Right atrium auricular region (tissue), 2 donors: ENCODE measurements around the gene CACNA2D1. TPM values are rescaled to one million over a fixed set of nuclear protein-coding genes. Genes with fewer than 3 reads are reported as not detected.

Experiments used
- DNase-seq: peaks from one replicate; pipeline ENCODE4 v3.0.0-alpha.2; 2019; ENCODE audit warnings: low spot score
- H3K27ac ChIP-seq, 2 donors: fragments of 200-600 bp; sonication (generic); 1 replicate in 1 of 2; 2 replicates in 1 of 2; pipeline ENCODE4 v1.5.1; 2016 to 2019
- H3K27me3 ChIP-seq, 2 donors: fragments of 200-600 bp; sonication (generic); one replicate each; pipeline versions ENCODE4 v1.5.1 to v1.6.0; 2017 to 2019
- H3K36me3 ChIP-seq: fragments of 200-600 bp; sonication (generic); one replicate; pipeline ENCODE4 v1.5.1; 2016
- H3K4me1 ChIP-seq, 2 donors: fragments of 200-600 bp; sonication (generic); one replicate each; pipeline versions ENCODE4 v1.5.1 to v1.6.0; 2017 to 2019
- H3K4me3 ChIP-seq, 2 donors: fragments of 200-600 bp; sonication (generic); 1 replicate in 1 of 2; 2 replicates in 1 of 2; pipeline ENCODE4 v1.5.1; 2017 to 2019; ENCODE audit warnings: mild to moderate bottlenecking in 1 of 2, moderate library complexity in 1 of 2
- H3K9me3 ChIP-seq, 2 donors: fragments of 200-600 bp; sonication (generic); one replicate each; pipeline ENCODE4 v1.5.1; 2019
- total RNA-seq, 2 donors: library from RNA; depleted of rRNA; stranded (reverse); fragments of >200 nt; gene quantifications; one replicate each; pipeline ENCODE4 v1.1.0, GENCODE V29; 2016
- TF ChIP-seq, protein P1 (sequence below), 2 donors: fragments of 200-600 bp; sonication (generic); IDR thresholded peaks; one replicate each; pipeline ENCODE4 v1.5.1; 2019; ENCODE audit warnings: antibody characterized with exemption in 2 of 2

Gene CACNA2D1
- total RNA-seq, 2 donors from 2014 or later: 31.5 to 54.5 TPM

DNA sequence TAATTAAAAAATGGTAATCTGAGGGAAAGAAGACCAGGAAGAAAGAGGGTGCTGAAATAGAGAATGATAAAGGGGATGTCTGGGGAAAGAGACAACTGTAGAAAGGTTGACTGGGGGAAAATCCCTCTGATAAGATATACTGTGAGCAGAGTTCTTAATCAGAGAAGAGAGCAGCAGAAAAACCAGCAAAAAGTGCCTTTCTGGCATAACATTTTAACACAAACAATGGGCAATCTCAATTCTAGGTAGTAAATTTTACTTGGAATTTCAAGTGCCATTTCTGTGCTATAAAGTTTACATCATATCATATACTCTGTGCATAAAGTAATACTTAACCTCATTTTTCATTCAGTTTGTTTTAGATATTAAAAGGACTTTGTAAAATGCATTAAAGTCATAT, 421.9 kb downstream of the CACNA2D1 start:
- no peak for DNase-seq
- Histone ChIP-seq H3K9me3 (no peaks in the 10 kb centered on the region), H3K4me3 (no peak overlapping the region), H3K4me1 (peaks cover 0 to 21% of the 10 kb centered on the region in 2 donors), H3K27ac (no peak overlapping the region), H3K36me3 (no peaks in the 10 kb centered on the region), H3K27me3 (no peaks in the 10 kb centered on the region)
- TF ChIP-seq, protein P1, sequence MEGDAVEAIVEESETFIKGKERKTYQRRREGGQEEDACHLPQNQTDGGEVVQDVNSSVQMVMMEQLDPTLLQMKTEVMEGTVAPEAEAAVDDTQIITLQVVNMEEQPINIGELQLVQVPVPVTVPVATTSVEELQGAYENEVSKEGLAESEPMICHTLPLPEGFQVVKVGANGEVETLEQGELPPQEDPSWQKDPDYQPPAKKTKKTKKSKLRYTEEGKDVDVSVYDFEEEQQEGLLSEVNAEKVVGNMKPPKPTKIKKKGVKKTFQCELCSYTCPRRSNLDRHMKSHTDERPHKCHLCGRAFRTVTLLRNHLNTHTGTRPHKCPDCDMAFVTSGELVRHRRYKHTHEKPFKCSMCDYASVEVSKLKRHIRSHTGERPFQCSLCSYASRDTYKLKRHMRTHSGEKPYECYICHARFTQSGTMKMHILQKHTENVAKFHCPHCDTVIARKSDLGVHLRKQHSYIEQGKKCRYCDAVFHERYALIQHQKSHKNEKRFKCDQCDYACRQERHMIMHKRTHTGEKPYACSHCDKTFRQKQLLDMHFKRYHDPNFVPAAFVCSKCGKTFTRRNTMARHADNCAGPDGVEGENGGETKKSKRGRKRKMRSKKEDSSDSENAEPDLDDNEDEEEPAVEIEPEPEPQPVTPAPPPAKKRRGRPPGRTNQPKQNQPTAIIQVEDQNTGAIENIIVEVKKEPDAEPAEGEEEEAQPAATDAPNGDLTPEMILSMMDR (IDR thresholded peaks at IDR 0.05): no peak

DNA sequence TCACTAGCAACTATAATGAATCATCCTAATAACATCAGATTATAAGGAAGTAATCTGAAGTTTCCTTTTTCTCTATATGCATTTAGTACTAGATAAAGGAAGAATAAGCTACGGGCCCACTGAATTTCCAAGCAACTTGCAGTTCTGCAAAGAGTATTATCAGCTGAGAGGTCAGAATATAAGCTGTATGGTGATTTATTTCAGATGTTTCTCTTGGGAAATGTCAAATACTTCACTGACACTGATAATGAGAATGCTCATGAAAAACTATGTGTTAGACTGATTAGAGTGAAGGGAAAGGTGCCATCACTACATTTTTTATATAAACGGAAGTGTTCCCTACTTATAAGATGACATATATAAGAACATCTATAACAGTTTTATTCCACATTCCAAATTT, 422.5 kb downstream of the CACNA2D1 start:
- Histone ChIP-seq H3K9me3 (no peaks in the 10 kb centered on the region), H3K27ac (no peak overlapping the region), H3K4me3 (no peak overlapping the region), H3K27me3 (no peaks in the 10 kb centered on the region), H3K4me1 (peaks cover 0 to 21% of the 10 kb centered on the region in 2 donors), H3K36me3 (no peaks in the 10 kb centered on the region)
- TF ChIP-seq, protein P1 (IDR thresholded peaks at IDR 0.05): no peak
- no peak for DNase-seq

DNA sequence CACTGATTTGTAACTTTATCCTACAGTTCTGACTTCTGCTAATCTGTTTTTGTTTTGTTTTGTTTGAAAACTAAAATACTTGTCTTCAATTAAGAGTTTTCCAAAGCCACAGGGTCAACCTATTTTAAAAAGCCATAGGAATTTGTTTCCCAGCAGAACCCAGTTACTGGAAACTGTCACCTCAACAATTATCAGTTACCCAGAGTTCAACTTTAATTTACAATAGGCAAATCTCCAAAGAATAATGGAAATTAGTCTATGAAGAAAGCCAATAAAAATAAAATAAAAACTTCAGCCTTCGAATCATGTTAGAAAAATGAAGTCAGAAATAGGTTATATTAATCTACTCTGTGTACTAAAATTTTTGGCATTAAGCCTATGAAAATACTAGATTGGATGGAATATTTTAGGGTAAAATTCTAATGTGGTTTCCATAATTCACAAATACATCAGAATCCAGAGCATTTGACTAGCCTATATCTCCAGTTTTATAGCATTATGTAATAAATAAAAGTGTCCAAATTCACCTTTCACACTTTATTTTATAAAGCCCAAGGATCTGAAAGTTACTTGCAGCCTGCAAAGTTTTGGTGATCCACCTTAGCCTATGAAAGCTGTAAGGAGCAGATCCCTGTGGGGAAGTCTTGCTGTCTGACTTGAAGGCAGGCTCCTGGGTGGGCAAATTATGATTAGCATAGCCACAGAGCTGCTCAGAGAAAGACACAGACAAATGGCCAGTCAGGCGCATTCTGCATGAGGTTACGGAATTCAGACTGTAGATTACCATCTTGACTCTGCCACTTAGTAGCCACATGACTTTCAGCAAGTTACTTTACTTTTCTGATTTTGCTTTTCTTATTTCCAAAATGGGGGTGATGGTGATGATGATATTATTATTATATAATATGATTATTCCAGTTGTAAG, 423.8 kb downstream of the CACNA2D1 start:
- no peaks in the 10 kb centered on the region for H3K36me3 ChIP-seq
- no peaks in the 10 kb centered on the region for H3K27me3 ChIP-seq
- H3K4me1 ChIP-seq: peaks cover 0 to 21% of the 10 kb centered on the region in 2 donors
- H3K27ac ChIP-seq: no peak overlapping the region
- DNase-seq: no peak
- TF ChIP-seq, protein P1 (IDR thresholded peaks at IDR 0.05): no peak
- no peak overlapping the region for H3K4me3 ChIP-seq
- no peaks in the 10 kb centered on the region for H3K9me3 ChIP-seq

DNA sequence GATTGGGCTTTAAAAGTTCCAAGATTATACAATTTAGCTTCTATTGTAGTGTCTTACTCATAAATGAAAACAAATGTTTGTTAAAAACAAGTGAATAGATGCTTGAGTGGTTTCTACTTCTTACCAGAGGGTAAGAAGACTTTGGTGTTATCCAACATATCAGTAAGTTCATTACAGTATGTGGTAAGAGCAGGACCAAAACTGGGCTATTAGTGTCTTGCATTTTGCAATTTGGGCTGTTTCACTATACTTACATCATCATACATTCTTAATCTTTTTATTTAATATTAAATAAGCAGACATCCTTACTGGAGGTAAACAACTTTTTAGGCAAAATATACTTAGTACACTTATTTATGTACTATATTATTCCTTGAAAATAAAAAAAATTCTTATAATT, 425.4 kb downstream of the CACNA2D1 start:
- Histone ChIP-seq H3K36me3 (no peaks in the 10 kb centered on the region), H3K4me1 (peaks cover 0 to 21% of the 10 kb centered on the region in 2 donors), H3K4me3 (no peak overlapping the region), H3K27ac (no peak overlapping the region), H3K9me3 (no peaks in the 10 kb centered on the region), H3K27me3 (no peaks in the 10 kb centered on the region)
- DNase-seq: no peak
- TF ChIP-seq, protein P1 (IDR thresholded peaks at IDR 0.05): no peak

DNA sequence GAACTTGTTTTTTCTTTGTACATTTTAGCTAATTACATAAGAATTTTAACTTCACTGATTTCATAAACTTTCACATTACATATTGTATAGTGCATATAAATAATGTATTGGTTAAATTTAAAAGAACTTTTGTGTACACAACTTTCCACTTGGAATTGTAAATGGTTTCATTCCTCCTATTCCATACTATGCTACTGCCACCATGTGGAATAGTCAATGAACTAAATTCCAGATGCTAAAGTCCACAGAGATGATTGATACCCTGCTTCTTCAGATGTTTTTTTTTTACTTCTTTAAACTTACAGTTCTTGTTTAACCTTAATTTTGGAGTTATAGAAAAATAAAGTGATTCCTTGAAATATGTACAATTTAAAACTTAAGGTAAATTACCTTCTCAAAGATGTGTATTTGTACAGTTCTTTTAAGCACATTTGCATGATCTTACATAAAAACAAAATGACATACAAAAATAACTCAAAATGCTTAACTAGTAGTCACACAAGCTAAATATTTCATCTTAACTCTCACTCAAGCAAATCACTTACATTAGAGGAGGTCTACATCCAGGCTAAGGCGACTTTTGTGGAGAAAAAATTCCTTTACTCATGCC, 426.1 kb downstream of the CACNA2D1 start:
- Histone ChIP-seq H3K4me1 (peaks cover 0 to 21% of the 10 kb centered on the region in 2 donors), H3K4me3 (no peak overlapping the region), H3K9me3 (no peaks in the 10 kb centered on the region), H3K27me3 (no peaks in the 10 kb centered on the region), H3K36me3 (no peaks in the 10 kb centered on the region), H3K27ac (no peak overlapping the region)
- DNase-seq: no peak
- TF ChIP-seq, protein P1 (IDR thresholded peaks at IDR 0.05): peak in 1 of 2 donors; percentile 62
